Activated CD4-positive, alpha-beta T cell treated with anti-CD3 and anti-CD28 coated beads, Interleukin-2, amount 50 U/mL, for 4 hours (primary cell): ENCODE results near the gene EPHA5.
"Not testable (repeated sequence)": the region's sequence is repeated elsewhere in the genome, so short reads cannot be mapped to it uniquely, and the experiment has no call there.

ENCODE experiments used
- DNase-seq, 2 experiments: peaks; one replicate each; pipeline ENCODE4 v3.0.0-alpha.2; 2020

EPHA5 gene

DNA sequence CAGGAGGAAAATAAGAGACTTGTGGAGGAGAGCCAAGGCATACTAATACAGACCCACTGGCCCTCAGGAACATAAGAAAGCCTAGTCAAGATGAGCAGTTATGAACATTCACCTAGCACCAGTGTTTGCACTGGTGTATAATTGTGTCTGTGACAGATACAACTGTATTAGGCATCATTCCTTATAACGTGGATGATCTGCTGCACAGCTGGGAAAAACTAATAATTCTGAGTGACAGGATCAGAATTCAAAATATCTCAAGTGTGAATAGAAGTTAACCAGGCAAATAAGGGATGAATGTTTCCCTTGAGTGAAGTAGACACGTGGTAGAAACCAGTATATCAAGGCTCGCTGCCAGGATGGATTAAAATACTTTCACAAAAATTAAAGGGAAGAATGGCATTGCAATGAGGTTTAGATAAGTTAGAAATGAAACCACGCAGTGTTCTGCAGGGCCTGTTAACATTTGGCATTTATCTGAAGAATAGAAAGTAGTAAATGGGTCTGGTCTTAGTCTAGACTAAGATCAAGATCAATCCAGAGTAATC is 325.9 kb downstream of the EPHA5 start:
- no peak for DNase-seq

DNA sequence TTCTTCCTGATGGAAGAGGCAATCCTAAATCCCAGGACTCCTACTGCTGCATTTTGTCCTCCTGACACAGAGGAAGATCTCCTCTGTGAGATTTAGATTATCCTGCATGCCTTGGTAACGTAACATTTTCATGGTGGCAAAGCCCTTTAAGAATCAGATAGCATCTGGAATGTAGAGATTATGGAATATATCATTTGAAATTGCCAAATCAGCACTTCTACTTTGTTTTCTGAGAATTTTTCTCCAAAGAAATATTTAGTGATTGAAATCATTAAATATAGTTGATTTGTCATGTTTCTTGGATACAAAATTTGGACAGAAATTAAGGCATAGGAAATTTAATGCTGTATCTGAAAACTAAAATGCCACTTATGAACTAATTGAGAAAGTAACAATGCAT is 326.9 kb downstream of the EPHA5 start:
- DNase-seq: no peak

DNA sequence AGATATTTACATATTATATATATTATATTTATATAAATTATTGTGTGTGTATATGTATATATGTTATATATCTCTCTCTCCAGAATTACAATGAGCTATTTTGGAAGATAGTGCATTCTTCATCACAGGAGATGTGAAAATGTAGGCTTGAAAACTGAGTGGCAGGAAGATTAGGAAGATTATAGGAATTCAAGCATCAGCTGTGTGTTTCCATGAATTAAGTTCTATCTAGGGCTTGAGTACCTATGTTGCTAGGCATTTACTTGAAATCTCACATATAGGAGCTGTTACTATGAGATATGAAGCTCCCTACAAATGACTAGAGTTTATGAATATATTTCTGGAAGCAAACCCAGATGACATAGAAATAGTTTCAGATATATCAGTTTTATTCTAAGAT is 328.7 kb downstream of the EPHA5 start:
- DNase-seq: no peak

DNA sequence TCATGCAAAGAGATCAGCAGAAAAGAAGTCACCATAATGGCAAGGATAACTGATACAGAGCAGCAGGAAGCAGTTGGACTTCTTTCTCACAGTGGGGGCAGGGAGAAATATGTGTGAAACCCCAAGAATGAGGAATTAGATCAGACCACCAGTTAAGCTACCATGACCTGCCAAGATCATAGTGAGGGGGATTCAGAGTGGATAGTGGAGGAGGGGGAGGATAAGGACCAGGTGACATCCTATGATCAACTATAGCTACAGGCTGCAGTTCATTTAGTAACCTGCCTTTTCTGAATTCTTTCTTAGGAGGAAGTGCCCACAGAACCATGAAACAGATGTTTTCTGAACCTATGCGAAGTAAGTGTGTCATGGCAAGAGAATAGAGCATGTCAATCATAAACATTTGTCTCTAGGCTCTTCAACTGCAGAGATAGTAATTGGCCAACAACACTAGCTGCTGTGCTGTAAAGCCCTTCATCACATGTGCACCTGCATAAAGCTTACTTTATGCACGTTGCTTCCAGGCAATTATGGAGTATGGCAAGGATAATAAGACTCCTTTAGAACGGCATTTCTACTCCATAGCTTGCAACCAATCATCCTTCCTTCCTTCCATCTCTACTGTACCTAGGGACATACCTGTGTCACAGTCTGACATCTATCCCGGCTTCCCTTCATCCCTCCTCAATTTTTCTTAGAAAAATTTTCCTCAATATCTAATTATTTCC is 329.7 kb downstream of the EPHA5 start:
- DNase-seq: no peak

DNA sequence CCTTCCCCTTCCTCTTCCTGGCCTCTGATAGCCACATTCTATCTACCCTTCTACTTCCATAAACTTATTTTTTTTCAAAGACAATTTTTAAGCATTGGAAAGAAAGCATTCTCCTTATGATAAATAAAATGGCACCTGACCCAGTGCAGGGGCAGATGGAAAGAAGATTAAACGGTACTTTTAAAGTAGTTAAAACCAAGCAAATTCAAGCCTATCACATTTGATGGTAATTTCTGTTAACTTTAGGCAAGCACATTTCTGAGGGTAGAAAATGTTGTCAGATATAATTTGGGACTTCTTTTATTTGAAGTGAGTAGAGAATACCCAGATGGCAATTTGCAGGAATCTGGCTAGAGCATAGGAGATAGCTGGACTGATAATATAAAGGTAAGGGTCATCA is 332.9 kb downstream of the EPHA5 start:
- no peak for DNase-seq

DNA sequence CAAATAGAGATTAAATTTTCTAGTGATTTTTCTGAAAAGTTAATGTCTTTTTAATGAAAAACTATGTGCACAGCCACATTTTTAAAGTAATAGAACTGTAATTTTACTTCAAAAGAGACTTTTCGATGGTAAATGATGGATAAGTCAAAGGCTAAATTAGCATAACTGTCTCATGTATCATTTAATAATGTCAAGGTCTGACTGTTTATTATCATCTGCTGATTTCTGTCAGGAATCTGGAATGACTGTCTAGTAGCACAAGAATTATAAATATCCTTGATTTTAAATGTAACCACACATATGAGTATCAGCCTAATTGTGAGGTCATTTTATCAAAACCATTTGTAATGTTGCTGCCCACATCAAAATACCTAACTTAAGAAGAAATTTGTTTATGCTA is 333.8 kb downstream of the EPHA5 start:
- DNase-seq: no peak

DNA sequence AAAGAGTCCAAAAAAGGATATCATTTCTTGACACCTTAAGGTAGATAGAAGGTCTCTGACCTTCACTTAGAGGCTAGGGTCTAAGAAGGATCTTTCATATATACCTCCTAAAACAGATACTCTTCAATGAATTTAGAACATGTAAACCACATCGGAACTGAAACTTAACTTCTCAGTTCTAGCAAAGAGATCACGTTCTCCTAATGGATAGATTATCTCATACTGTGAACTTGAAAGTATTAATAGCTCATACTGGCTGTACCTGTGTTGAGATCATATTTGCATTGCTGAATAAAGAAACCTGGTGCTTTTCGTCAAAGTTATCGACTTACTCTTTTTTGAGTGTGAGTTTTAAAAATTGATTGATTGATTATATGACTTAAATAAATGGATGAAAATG is 353.8 kb downstream of the EPHA5 start:
- DNase-seq: no peak

DNA sequence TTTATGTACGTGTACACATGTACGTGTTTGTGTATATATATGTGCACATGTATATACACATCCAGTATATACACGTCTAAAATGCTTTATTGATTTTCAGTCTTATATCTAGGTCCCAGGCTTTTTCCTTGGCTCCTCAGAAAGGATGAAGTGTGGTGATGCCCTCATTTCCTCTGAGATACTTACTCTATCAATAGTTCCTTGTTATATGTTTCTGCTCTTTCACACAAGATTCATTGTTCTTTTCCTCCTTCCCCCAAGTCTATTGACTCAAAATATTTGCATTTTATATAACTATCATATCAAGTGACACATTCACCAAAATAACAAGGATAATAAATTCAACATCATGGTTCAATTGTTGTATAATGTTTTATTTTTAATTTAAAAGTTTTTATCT is 359.2 kb downstream of the EPHA5 start:
- no peak for DNase-seq

DNA sequence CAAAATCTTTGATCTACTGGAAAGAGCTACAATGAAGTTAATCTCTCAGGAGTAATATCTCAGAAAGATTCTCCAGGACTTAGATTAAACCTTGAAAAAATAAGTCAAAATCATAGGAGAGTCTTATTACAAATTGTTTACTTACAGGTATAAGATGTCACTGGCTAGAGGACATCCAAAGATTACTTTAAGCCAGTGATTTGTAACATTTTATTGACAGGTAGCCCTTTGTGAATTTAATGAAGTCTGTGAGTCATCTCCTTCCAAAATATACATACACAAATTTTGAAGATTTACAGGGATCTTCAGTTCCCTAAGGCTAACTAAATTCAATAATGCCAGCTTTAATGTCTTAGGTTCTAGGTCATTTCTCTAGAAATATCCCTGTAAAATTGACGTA is 359.7 kb downstream of the EPHA5 start:
- no peak for DNase-seq

DNA sequence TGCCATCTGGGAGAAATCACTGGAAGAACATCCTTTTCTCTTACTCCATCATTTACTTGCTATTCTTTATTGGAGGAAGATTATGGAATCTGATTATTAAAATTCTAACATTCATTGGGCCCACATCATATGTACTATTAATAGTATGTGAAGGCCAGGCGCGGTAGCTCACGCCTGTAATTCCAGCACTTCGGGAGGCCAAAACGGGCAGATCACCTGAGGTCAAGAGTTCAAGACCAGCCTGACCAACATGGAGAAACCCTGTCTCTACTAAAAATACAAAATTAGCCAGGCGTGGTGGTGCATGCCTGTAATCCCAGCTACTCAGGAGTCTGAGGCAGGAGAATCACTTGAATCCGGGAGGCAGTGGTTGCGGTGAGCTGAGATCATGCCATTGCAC is 361.7 kb downstream of the EPHA5 start:
- DNase-seq: not testable (repeated sequence)

DNA sequence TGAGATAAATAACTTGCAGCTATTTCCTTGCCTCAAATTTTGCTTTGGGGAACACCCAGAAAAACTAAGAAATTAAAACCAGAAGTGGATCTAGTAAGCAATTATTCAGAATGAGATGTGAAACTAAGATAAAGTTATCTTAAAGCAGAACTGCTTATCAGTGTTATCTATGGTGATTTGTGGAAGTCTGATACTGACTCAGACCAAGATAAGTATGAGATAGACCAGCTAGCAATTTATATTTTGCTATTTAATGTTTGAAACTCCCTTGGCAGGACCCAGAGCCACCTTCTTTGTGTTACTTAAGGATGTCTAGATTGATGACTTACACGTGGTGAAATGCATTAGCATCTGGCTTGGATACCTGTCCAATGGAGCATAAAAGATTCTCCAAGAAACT is 368.1 kb downstream of the EPHA5 start:
- DNase-seq: no peak

DNA sequence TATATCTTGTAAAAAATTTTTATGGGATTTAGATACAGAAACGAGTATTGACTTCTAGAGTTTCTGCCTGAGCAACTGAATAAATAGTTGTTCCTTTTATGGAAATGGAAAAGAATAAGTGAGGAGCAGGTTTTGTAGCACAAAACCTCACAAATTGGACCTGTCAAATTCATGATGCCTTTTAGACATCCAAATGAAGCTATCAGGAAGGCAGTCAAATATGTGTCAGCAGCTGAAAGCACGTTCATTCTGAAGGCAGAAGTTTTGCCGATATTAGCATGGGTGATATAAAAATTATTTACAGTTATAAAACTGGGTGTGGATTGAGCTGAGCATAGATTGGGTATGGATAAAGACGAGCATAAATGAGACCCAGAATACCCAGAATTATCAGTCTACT is 374.0 kb downstream of the EPHA5 start:
- no peak for DNase-seq

DNA sequence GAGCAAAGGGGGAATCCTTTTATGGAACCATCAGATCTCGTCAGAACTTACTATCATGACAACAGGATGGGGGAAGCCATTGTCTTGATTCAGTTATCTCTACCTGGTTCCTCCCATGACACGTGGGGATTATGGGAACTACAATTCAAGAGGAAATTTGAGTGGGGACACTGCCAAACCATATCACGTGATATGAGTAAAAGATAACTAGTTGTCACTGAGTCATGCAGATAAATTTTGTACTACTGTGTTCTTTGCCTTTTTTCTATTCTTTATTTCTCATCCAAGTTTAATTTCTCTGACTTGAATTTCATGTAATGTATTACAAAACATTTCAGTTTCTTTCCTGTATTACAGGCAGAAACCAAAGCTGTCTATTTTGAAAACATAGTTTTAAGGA is 383.2 kb downstream of the EPHA5 start:
- DNase-seq: no peak
